GM19023 (cell line): ENCODE measurements around the gene SCNN1G.

Experiments
- ATAC-seq: cut with Tn5 transposase; IDR thresholded peaks from one replicate; pipeline ENCODE4 v1.9.1; 2021; ENCODE audit warnings: mild to moderate bottlenecking, moderate library complexity; ENCODE audit not compliant: unreplicated experiment

The SCNN1G gene

DNA sequence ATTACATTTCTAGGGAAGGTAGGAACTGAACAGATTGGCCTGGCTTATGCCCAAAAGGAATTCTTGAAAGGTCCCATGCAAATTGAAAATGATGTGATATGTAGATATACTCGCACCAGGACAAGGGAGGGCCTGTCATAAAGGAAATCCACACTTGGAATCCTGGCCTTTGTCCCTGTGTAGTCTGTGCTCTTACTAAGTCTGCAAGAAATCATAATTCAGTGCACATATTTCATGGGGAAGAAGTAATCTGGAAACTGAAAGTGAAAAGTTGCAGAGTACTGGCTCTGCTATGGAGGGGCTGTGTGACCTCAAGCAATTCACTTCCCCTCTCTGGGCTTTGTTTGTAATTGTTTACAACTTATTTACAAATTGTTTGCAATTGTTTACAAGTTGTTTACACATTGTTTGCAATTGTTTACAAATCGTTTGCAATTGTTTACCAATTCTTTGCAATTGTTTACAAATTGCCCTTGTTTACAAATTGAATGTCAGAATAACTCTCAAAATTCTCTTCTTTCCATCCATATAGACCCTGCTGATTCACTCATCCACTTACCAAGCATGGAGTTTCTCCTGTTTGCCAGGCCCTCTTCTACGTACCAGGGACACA is 12.9 kb downstream of the SCNN1G start:
- ATAC-seq = no peak

DNA sequence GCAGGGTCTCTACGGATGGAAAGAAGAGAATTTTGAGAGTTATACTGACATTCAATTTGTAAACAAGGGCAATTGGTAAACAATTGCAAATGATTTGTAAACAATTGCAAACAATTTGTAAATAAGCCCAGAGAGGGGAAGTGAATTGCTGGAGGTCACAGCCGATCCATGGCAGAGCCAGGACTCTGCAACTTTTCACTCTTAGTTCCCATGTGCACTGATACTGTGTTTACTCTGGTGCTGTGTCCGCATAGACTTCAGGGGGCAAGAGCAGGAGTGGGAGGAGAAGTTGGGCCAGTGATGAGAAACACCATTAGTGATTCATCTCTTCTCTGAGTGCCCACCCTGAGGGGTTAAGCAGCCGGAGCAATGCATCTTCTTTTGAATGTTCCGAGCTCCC is 14.0 kb downstream of the SCNN1G start:
- no peak for ATAC-seq

DNA sequence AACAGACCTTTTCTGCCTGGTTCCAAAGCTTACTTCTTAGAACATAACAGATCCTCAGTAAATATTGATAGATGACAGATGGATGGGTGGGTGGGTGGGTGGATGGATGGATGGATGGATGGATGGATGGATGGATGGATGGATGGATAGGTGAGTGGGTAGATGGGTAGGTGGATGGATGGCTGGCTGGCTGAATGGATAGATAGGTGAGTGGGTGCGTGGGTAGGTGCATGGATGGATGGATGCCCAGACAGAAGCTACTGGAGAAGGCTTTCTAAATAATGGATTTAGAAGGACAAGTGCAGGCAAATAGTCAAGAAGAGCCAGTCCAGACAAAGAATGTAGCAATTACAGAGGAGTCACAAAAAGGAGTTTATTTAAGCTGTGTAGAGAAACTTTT is 19.6 kb downstream of the SCNN1G start:
- ATAC-seq = no peak

DNA sequence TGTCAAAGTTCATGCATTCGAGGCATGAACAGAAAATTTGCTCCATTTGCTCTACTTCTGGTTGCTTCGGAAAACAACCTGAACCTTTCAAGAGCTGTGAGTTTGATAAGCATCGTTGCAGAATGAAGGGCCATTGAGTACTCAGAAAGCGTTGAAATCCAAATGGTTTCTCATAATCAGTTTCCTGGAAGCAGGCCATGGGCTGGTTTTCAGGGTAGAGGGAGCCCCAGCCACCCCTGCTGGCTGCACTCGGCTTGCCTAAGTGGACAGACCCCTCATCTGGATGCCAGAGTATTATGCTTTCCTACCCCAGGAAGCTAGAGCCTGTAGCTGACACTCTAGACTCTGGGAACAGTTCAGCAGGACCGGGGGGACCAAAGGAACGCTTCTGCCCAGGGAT is 24.4 kb downstream of the SCNN1G start:
- no peak for ATAC-seq

DNA sequence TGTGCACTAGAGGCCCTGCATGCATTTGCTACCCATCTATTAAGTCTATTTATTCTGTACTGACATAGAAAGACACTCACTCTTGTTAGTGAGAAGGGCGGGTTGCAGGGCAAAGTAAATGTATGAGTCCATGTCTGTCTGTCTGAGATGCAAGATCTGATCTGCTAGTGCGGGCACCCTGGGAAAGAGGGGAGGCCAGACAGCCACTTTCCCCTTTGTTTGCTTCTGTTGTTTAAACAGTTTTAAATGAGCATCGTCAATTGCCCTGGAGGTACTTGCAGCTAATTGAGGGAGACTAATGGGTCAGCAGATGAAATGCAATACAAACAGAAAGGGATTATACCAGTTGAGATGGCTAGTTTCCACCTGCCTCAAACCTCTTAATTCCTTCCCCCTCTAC is 24.9 kb downstream of the SCNN1G start:
- no peak for ATAC-seq

DNA sequence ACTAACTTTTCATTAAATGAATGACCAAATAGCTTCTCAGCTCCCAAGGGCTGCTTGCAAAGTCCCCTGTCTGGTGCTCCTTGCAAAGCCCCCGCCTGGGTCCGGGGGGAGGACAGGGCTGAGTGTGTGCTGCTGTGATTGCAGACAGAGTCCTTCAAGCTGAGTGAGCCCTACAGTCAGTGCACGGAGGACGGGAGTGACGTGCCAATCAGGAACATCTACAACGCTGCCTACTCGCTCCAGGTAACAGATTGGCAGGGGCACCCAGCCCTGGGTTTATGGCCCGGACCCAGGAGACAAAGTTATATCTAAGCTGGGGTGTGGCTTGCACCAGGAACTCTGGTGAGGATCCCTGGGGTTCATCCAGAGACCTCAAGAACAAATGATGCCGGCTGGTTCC is 27.1 kb downstream of the SCNN1G start:
- ATAC-seq = no peak

DNA sequence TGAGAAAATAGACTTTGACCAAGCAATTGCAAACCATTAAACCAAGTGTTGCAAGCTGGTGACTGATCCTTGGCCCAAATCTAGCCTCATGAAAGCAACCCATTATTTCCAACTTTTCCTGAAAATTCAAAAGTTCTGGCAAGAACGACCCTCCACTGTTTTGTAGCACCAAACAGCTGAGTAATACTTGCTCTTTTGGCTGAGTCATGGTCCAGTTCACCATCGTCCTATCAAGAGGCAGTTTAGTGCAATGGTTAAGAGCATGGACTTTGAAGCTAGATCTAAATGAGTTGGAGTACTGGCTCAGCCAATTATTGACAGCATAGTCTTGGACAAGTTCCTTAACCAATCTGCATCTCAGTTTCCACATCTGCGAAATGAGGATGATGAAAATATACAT is 31.3 kb downstream of the SCNN1G start:
- ATAC-seq = no peak

DNA sequence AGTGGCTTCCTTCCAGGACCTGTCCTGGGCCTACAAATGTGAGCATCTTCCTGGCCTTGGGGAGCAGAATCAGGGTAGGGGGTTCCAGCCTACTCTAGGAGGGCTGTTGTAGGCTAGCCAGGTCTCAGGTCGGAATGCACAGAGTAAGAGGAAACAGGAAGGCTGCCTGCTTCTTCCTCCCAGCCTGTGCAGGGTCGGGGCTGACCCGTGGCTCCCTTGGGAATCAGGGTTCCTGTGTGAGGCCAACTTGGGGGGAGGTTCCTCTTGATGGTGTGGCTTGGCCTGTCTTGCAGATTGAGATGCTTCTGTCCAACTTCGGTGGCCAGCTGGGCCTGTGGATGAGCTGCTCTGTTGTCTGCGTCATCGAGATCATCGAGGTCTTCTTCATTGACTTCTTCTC is 32.3 kb downstream of the SCNN1G start:
- no peak for ATAC-seq

DNA sequence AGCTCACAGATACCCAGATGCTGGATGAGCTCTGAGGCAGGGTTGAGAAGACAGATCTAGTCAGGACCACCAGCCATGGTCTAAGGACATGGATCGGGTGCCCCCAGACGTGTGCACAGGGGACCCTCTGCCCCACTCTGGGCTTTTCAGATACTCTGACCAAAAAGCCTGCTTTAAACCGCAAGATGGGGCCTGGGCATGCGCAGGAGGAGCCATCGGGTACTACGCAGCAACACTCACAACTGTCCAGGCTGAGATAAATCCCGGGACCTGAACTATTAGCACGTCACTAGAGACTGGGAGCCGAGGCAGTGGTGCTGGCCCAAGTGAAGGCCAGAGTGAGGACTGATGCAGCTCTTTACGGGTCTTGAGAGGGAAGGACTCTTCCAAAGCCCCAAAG is 32.9 kb downstream of the SCNN1G start:
- ATAC-seq = no peak

DNA sequence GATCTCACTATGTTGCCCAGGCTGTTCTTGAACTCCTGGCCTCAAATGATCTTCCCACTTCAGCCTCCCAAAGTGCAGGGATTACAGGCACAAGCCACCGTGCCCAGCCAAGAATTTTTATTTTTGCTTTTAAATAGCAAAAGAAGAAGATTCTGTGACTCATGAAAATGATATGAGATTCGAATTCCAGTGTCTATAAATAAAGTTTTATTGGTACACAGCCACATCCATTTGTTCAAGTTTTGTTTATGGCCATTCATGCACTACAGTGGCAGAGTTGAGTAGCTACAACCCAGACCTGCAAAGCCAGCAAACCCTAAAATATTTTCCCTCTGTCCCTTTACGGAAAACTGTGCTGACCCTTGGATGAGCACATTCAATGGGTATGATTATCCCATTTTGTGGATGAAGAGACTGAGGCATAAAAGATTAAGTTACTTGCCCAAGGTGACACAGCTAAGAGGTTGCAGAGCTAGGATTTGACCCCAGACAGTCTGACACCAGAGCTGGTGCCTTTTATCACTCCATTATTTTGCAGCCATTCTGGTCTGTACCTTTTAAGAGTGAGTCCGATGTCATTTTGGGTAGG is 34.2 kb downstream of the SCNN1G start:
- ATAC-seq = no peak

DNA sequence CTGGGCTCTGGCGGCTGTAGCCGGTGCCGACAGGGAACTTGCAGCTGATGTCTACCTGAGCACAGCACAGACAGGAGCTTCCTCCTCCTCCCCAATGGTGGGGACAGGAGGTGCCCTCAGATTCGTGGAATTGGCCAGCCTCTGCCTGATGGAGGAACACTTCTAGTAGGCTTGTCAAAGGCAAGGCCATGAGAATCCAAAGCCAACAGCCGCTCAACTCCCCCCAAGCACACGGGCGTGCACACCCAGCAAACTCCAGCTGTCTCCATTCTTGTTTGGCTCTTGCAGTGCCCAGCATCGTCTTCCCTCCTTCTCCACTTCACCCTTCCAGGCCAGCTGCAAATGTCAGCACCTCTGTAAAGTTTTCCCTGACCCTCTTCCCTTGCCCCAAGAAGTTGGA is 35.1 kb downstream of the SCNN1G start:
- no peak for ATAC-seq

DNA sequence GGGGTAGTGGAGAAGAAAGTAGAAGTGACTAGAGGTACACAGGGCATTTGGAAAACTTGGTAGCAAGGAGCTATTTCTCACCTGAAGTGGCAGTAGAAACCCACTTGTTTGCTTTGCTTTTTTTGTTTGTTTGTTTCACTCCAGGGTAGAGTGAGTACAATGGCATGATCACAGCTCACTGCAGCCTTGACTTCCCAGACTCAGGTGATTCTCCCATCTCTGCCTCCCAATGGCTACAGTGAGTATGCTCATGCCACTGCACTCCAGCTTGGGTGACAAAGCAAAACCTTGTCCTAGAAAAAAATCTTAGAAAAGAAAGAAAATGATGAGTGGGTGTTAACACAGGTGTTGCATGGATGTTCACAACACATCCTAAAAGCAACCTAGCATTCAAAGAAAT is 40.4 kb downstream of the SCNN1G start:
- ATAC-seq = no peak

DNA sequence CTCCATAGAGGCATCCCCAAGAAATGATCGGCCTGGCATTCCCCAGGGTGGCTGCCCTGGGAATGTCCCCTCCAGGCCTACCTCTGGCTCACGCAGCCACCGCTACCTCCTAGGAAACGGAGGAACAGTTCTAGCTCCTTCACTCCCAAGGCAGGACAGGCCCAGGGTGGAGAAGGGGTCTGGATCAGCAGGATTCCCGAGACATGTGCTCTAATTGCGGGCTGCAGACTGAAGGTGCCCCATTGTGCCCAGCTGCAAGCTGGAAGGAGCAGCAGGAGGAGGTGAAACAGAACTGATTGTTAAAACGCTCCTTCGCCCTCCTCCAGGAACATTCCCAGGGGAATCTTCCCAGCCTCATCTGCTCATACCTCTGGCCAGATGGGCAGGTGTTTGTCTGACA is 40.8 kb downstream of the SCNN1G start:
- ATAC-seq = no peak

DNA sequence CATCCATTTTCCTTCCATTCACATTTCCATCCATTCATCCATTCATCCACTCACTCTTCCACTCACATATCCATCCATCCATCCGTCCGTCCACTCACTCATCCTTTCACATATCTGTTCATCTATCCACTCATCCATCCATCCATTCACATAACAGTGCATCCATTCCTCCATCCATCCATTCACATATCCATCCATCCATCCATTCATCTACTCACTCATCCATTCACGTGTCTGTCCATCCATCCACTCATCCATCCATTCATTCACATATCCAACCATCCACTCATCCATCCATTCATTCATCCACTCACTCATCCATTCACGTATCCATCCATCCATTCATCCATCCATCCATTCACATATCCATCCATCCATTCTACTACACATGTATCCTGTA is 42.6 kb downstream of the SCNN1G start:
- no peak for ATAC-seq

DNA sequence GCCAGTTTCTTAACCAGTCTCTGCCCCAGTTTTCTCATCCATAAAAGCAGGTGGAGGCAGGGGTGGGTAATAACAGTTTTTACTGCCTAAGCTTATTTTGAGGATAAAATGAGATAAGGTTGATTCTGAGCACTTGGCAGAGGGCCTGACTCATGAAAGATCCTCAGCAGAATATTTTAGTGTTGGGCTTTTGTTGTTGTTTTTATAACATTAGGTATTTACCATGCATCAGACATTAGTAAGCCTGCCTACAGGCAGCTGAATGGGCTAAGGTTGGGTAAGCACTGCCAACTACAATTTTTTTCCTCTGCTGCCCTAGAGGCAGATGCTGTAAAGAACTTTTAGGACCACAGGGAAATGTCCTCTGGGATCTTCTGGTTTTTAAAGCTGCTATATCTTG is 43.1 kb downstream of the SCNN1G start:
- ATAC-seq = no peak

DNA sequence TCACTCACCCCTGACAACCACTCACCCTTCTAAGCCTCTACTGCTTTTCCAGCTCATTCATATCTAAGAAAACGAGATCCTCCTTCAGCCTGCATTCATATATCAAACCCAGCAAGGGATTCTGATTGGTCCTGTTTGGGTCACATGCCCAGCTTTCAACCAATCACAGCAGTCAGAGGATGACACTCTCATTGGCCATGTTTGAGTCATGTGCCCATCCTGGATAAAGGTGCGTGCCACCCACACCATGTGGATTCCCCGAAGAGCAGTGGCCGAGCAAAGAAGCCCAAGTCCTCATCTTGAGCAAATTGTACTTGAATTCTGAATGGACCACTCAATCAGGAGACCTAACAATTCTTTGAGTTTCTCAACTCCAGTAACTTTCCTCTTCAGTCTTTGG is 45.0 kb downstream of the SCNN1G start:
- no peak for ATAC-seq

DNA sequence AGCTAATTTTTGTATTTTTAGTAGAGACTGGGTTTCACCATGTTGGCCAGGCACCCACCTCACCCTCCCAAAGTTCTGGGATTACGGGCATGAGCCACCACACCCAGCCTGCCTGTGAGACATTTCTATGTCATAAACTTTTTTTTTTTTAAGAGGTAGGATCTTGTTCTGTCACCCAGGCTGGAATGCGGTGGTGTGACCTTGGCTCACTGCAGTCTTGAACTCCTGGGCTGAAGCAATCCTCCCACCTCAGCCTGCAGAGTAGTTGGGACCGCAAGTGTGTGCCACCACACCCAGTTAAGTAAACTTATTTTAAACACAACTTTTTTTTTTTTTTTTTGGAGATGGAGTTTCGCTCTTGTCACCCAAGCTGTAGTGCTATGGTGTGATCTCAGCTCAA is 47.2 kb downstream of the SCNN1G start:
- ATAC-seq = no peak

DNA sequence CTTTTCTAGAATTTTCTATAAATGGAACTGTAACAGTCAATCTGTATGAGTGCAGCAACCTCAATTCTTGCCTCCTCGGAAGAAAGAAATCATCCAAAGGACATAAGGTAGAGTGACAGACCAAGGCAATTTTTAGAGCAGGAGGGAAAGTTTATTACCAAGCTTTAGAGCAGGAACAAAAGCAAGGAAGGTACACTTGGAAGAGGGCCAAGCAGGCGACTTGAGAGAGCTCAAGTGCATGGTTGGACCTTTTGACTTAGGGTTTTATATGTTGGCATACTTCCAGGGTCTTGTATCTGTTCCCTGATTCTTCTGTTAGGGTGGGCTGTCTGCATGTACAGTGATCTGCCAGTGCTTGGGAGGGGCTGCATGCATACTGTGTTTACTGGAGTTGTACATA is 50.3 kb downstream of the SCNN1G start:
- no peak for ATAC-seq

DNA sequence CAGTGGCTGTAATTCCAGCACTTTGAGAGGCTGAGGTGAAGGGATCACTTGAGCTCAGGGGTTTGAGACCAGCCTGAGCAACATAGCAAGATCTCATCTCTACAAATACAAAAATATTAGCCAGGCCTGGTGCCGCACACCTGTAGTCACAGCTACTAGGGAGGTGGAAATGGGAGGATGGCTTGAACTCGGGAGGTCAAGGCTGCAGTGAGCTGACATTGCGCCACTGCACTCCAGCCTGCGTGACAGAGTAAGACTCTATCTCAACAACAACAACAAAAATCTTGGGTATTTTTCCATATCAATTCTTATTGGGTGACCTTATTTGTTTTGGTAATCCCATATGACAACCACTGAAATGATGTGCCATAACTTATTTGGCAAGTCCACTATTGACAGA is 52.6 kb downstream of the SCNN1G start:
- ATAC-seq = no peak

DNA sequence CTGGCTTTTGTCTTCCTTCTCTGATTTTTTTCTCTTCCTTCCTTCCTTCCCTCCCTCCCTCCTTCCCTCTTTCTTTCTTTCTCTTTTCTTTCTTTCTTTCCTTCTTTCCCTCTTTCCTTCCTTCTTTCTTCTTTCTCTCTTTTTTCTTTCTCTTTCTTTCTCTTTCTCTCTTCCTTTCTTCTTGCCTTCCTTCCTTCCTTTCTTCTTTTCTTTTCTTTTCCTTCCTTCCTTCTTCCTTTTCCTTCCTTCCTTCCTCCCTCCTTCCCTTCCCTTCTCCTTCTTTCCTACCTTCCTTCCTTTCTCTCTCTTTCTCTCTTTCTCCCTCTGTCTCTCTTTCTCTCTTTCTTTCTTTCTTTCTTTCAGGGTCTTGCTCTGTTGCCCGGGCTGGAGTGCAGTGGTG is 54.4 kb downstream of the SCNN1G start:
- no peak for ATAC-seq

DNA sequence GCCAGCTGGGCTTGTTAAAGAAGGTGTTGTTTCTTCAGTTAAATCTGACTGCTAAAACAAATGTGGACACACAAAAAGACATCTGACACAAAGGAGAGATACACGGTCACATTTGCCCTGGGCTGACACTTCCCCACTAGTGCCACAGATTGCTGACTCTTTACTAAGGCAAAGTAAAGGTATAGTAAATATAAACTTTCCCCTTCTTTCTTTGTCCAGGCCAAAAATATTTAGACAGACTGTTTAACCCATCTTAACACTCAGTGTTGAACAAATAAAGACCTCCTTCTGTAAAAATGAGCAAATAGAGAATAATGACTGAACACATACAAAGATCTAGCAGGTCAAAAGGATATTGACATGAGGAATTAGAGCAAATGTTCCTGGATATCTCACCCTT is 58.4 kb downstream of the SCNN1G start:
- no peak for ATAC-seq

DNA sequence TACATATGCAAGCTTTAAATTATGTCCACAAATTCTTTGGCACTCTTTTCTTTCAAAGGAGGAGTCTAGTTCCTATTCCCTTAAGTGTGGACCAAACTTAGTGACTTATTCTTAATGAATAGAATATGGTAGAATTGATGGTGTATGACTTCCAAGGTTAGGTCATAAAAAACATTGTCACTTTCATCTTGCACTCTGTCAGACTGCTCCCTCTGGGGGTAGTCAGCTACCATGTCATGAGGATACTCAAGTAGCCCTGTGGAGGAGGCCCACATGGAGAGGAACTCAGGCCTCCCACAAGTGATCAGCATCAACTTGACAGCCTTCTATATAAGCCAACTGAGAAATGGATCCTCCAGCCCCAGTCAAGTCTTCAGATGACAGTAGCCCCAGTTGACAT is 61.6 kb downstream of the SCNN1G start:
- no peak for ATAC-seq

DNA sequence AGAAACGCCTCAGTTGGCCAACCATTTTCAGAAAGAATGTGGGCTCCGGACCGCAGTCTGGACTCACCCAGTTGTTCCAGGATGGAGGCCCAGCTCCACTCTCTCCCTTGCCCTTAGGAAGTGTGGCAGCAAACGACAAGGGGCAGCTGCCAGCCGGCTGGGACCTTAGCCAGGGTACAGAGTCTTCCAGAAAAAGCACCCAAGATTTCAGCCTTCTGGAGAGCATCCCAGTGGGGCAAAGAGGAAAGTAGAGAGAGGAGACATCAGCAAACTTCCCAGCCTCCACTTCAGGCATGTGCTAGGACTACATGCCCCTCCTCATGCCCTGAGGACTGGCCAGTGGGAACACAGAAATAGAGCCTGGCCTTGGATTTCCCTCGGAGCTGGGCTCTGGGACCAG is 62.7 kb downstream of the SCNN1G start:
- no peak for ATAC-seq
